SK-N-SH treated with all-trans-retinoic acid at 6 μM for 48 hours (cell line): ENCODE measurements around the gene RNF144A.

ENCODE experiments used
- ATAC-seq: fragments of 200-7000 bp; cut with Tn5 transposase; 3 replicates; pipeline ENCODE4 v1.9.1; 2020; ENCODE audit warnings: mild to moderate bottlenecking, moderate library complexity
- ARNTL ChIP-seq: fragments of 450-650 bp; formaldehyde crosslinking; IDR thresholded peaks from 2 replicates; pipeline ENCODE4 v1.5.0; 2020; ENCODE audit warnings: low read depth, mild to moderate bottlenecking, moderate library complexity, borderline replicate concordance
- BACH2 ChIP-seq: fragments of 250-450 bp; sonication (Bioruptor Pico); IDR thresholded peaks from 2 replicates; pipeline ENCODE4 v1.9.0; 2021; ENCODE audit warnings: mild to moderate bottlenecking, borderline replicate concordance
- CREB5 ChIP-seq: fragments of 250-450 bp; sonication (Bioruptor Pico); IDR thresholded peaks from 2 replicates; pipeline ENCODE4 v1.5.1; 2020; ENCODE audit warnings: low read depth, mild to moderate bottlenecking, moderate library complexity
- CSDC2 ChIP-seq: fragments of 250-450 bp; sonication (Bioruptor Pico); IDR thresholded peaks from 2 replicates; pipeline ENCODE4 v1.5.0; 2020; ENCODE audit warnings: mild to moderate bottlenecking, moderate library complexity
- ESRRG ChIP-seq: fragments of 250-450 bp; sonication (Bioruptor Pico); IDR thresholded peaks from 2 replicates; pipeline ENCODE4 v1.6.1; 2021; ENCODE audit warnings: mild to moderate bottlenecking
- GLIS3 ChIP-seq: fragments of 250-450 bp; sonication (Bioruptor Pico); IDR thresholded peaks from 2 replicates; pipeline ENCODE4 v1.5.0; 2020; ENCODE audit warnings: mild to moderate bottlenecking, moderate library complexity
- ISL1 ChIP-seq: fragments of 250-450 bp; sonication (Bioruptor Pico); IDR thresholded peaks from 2 replicates; pipeline ENCODE4 v2.1.2; 2022; ENCODE audit warnings: mild to moderate bottlenecking, moderate library complexity
- OSR1 ChIP-seq: fragments of 250-450 bp; sonication (Bioruptor Pico); IDR thresholded peaks from 2 replicates; pipeline ENCODE4 v1.8.0; 2022; ENCODE audit warnings: moderate library complexity, mild to moderate bottlenecking, inconsistent platforms
- PPARA ChIP-seq: fragments of 250-450 bp; sonication (Bioruptor Pico); IDR thresholded peaks from 2 replicates; pipeline ENCODE4 v1.5.0; 2020; ENCODE audit warnings: mild to moderate bottlenecking, borderline replicate concordance
- RARB ChIP-seq: fragments of 250-450 bp; sonication (Bioruptor Pico); IDR thresholded peaks from 2 replicates; pipeline ENCODE4 v1.8.0; 2021; ENCODE audit warnings: mild to moderate bottlenecking, moderate library complexity
- SNAI2 ChIP-seq: fragments of 250-450 bp; sonication (Bioruptor Pico); IDR thresholded peaks from 2 replicates; pipeline ENCODE4 v1.5.0; 2020; ENCODE audit warnings: mild to moderate bottlenecking, moderate library complexity
- TCF4 ChIP-seq: fragments of 250-450 bp; sonication (Bioruptor Pico); IDR thresholded peaks from 2 replicates; pipeline ENCODE4 v1.8.0; 2021; ENCODE audit warnings: mild to moderate bottlenecking, moderate library complexity, borderline replicate concordance
- TOX ChIP-seq: fragments of 250-450 bp; sonication (Bioruptor Pico); IDR thresholded peaks from 2 replicates; pipeline ENCODE4 v1.8.0; 2021; ENCODE audit warnings: mild to moderate bottlenecking, moderate library complexity, borderline replicate concordance
- ZC3H10 ChIP-seq: fragments of 250-450 bp; sonication (Bioruptor Pico); IDR thresholded peaks from 2 replicates; pipeline ENCODE4 v1.5.1; 2021; ENCODE audit warnings: mild to moderate bottlenecking, moderate library complexity
- ZFP3 ChIP-seq: fragments of 250-450 bp; sonication (Bioruptor Pico); IDR thresholded peaks from 2 replicates; pipeline ENCODE4 v1.5.0; 2020; ENCODE audit warnings: mild to moderate bottlenecking, moderate library complexity
- ZFP30 ChIP-seq: fragments of 450-650 bp; formaldehyde crosslinking; IDR thresholded peaks from 2 replicates; pipeline ENCODE4 v1.5.0; 2022; ENCODE audit warnings: mild to moderate bottlenecking, moderate library complexity
- ZNF565 ChIP-seq: fragments of 450-650 bp; formaldehyde crosslinking; conservative IDR thresholded peaks from 2 replicates; pipeline ENCODE4 v1.5.0; 2020; ENCODE audit warnings: low read depth, mild to moderate bottlenecking, moderate library complexity
- ZNF70 ChIP-seq: fragments of 450-650 bp; formaldehyde crosslinking; IDR thresholded peaks from 2 replicates; pipeline ENCODE4 v1.5.0; 2020; ENCODE audit warnings: mild to moderate bottlenecking, moderate library complexity
- ZNF8 ChIP-seq: fragments of 450-650 bp; formaldehyde crosslinking; IDR thresholded peaks from 2 replicates; pipeline ENCODE4 v1.5.0; 2020; ENCODE audit warnings: mild to moderate bottlenecking, moderate library complexity
- TF ChIP-seq, protein P1 (sequence below): fragments of 250-450 bp; sonication (Bioruptor Pico); IDR thresholded peaks from 2 replicates; pipeline ENCODE4 v1.5.0; 2020; ENCODE audit warnings: mild to moderate bottlenecking, moderate library complexity
- TF ChIP-seq, protein P2 (sequence below): fragments of 250-450 bp; sonication (Bioruptor Pico); IDR thresholded peaks from 2 replicates; pipeline ENCODE4 v1.8.0; 2020; ENCODE audit warnings: mild to moderate bottlenecking, moderate library complexity, borderline replicate concordance
- TF ChIP-seq, protein P3 (sequence below): fragments of 250-450 bp; sonication (Bioruptor Pico); IDR thresholded peaks from 2 replicates; pipeline ENCODE4 v1.5.1; 2021; ENCODE audit warnings: mild to moderate bottlenecking, moderate library complexity
- TF ChIP-seq, protein P4 (sequence below): fragments of 250-450 bp; sonication (Bioruptor Pico); IDR thresholded peaks from 2 replicates; pipeline ENCODE4 v1.8.0; 2021; ENCODE audit warnings: low read depth, mild to moderate bottlenecking, moderate library complexity, borderline replicate concordance

Gene RNF144A

DNA sequence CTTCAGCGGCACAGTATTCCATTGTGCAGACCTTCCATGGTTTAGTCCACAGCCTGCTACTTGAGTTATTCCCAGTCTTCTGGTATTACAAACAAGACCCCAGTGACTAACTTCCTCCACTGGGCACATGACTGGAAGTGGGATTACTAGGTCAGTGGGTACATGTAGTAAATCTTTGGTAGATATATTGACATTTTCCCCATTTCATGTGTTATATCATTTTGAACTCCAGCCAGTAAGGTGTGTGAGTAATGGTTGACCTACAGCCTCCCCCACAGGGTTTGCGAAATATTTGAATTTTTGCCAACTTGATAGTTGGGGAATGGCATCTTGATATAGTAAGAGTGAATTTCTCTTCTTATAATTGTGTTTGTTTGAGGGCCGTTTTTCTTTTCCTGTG, 58.8 kb downstream of the RNF144A start (continued):
- TF ChIP-seq, protein P1, sequence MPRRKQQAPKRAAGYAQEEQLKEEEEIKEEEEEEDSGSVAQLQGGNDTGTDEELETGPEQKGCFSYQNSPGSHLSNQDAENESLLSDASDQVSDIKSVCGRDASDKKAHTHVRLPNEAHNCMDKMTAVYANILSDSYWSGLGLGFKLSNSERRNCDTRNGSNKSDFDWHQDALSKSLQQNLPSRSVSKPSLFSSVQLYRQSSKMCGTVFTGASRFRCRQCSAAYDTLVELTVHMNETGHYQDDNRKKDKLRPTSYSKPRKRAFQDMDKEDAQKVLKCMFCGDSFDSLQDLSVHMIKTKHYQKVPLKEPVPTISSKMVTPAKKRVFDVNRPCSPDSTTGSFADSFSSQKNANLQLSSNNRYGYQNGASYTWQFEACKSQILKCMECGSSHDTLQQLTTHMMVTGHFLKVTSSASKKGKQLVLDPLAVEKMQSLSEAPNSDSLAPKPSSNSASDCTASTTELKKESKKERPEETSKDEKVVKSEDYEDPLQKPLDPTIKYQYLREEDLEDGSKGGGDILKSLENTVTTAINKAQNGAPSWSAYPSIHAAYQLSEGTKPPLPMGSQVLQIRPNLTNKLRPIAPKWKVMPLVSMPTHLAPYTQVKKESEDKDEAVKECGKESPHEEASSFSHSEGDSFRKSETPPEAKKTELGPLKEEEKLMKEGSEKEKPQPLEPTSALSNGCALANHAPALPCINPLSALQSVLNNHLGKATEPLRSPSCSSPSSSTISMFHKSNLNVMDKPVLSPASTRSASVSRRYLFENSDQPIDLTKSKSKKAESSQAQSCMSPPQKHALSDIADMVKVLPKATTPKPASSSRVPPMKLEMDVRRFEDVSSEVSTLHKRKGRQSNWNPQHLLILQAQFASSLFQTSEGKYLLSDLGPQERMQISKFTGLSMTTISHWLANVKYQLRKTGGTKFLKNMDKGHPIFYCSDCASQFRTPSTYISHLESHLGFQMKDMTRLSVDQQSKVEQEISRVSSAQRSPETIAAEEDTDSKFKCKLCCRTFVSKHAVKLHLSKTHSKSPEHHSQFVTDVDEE = no peak
- TF ChIP-seq ESRRG (CRISPR knock-in tag) (no peak), ZNF565 (no peak), ZFP3 (CRISPR knock-in tag) (peak; percentile 47; the same call in 1 of the 2 replicates), ZNF70 (CRISPR knock-in tag) (no peak), ISL1 (CRISPR knock-in tag) (peak; percentile 84), RARB (no peak), OSR1 (CRISPR knock-in tag) (no peak), GLIS3 (CRISPR knock-in tag) (0 out of 2 replicates have a peak, but pooled peaks have one; percentile 40), CSDC2 (CRISPR knock-in tag) (peak; percentile 46; the same call in 1 of the 2 replicates), TCF4 (no peak), ZFP30 (CRISPR knock-in tag) (no peak)
- TF ChIP-seq, protein P2, sequence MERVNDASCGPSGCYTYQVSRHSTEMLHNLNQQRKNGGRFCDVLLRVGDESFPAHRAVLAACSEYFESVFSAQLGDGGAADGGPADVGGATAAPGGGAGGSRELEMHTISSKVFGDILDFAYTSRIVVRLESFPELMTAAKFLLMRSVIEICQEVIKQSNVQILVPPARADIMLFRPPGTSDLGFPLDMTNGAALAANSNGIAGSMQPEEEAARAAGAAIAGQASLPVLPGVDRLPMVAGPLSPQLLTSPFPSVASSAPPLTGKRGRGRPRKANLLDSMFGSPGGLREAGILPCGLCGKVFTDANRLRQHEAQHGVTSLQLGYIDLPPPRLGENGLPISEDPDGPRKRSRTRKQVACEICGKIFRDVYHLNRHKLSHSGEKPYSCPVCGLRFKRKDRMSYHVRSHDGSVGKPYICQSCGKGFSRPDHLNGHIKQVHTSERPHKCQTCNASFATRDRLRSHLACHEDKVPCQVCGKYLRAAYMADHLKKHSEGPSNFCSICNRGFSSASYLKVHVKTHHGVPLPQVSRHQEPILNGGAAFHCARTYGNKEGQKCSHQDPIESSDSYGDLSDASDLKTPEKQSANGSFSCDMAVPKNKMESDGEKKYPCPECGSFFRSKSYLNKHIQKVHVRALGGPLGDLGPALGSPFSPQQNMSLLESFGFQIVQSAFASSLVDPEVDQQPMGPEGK (CRISPR knock-in tag) = no peak

DNA sequence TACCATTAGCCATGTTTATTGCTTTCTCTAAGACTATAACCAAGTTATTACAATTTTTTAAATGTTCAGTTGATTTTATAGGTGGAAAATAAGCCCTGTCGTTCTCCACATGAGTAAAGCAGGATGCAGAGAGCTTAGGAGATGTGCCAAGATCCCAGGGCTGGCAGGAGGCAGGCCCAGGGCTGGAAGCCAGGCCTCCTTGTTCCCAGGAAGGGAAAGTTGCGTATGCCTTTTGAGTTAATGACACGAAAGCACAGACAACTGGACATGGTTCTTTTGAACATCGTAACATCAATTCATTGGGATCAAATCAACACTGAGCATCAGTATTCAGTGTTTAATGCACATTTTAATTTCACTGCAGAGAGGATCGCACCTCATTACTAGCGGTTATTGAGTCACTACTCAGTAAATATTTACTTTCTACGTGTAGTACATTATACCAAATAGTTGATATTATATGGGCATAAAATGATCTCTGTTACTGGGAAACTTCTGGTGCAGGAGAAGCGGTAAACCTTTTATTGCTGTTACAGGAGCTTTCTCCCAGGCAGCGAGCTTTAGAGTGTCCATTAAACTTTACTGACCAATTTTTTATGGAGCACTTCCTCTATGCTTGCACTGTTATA, 60.0 kb downstream of the RNF144A start:
- ATAC-seq = peak; percentile 55; the same call in 2 of the 3 replicates
- TF ChIP-seq, protein P2 (CRISPR knock-in tag) = no peak
- TF ChIP-seq SNAI2 (CRISPR knock-in tag) (0 out of 2 replicates have a peak, but pooled peaks have one; percentile 43), ZNF8 (no peak), TCF4 (no peak), ZFP3 (CRISPR knock-in tag) (peak; percentile 78; the same call in 1 of the 2 replicates), ZC3H10 (CRISPR knock-in tag) (no peak), RARB (no peak), CREB5 (CRISPR knock-in tag) (no peak), ESRRG (CRISPR knock-in tag) (no peak), OSR1 (CRISPR knock-in tag) (no peak), TOX (CRISPR knock-in tag) (no peak), BACH2 (CRISPR knock-in tag) (no peak), PPARA (no peak), ZFP30 (CRISPR knock-in tag) (no peak), ZNF70 (CRISPR knock-in tag) (no peak), ARNTL (no peak), CSDC2 (CRISPR knock-in tag) (no peak), GLIS3 (CRISPR knock-in tag) (no peak), ZNF565 (no peak), ISL1 (CRISPR knock-in tag) (peak; percentile 37; the same call in 1 of the 2 replicates)
- TF ChIP-seq, protein P3, sequence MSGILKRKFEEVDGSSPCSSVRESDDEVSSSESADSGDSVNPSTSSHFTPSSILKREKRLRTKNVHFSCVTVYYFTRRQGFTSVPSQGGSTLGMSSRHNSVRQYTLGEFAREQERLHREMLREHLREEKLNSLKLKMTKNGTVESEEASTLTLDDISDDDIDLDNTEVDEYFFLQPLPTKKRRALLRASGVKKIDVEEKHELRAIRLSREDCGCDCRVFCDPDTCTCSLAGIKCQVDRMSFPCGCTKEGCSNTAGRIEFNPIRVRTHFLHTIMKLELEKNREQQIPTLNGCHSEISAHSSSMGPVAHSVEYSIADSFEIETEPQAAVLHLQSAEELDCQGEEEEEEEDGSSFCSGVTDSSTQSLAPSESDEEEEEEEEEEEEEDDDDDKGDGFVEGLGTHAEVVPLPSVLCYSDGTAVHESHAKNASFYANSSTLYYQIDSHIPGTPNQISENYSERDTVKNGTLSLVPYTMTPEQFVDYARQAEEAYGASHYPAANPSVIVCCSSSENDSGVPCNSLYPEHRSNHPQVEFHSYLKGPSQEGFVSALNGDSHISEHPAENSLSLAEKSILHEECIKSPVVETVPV (CRISPR knock-in tag) = no peak
- TF ChIP-seq, protein P4, sequence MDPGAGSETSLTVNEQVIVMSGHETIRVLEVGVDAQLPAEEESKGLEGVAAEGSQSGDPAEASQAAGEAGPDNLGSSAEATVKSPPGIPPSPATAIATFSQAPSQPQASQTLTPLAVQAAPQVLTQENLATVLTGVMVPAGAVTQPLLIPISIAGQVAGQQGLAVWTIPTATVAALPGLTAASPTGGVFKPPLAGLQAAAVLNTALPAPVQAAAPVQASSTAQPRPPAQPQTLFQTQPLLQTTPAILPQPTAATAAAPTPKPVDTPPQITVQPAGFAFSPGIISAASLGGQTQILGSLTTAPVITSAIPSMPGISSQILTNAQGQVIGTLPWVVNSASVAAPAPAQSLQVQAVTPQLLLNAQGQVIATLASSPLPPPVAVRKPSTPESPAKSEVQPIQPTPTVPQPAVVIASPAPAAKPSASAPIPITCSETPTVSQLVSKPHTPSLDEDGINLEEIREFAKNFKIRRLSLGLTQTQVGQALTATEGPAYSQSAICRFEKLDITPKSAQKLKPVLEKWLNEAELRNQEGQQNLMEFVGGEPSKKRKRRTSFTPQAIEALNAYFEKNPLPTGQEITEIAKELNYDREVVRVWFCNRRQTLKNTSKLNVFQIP (CRISPR knock-in tag) = no peak
- TF ChIP-seq, protein P1 = 0 out of 2 replicates have a peak, but pooled peaks have one; percentile 27
- TF ChIP-seq, all 23 proteins: peak for 4
